Mucosa of gallbladder (tissue), 1 donor: ENCODE measurements around the gene SRSF4. TPM values are rescaled to one million over a fixed set of nuclear protein-coding genes. Genes with fewer than 3 reads are reported as not detected.
"Not testable (repeated sequence)": the region's sequence is repeated elsewhere in the genome, so short reads cannot be mapped to it uniquely, and the experiment has no call there.

Experiments used
- DNase-seq: peaks from one replicate; pipeline ENCODE4 v3.0.0-alpha.2; 2020; ENCODE audit warnings: low spot score
- total RNA-seq: library from RNA; stranded (reverse); gene quantifications from one replicate; pipeline ENCODE4 v1.2.1, GENCODE V29; 2021
- donor health status: DM: no; HTN: no; CAD: no.

The SRSF4 gene
- total RNA-seq, 1 donor from 2014 or later: 78.0 TPM

DNA sequence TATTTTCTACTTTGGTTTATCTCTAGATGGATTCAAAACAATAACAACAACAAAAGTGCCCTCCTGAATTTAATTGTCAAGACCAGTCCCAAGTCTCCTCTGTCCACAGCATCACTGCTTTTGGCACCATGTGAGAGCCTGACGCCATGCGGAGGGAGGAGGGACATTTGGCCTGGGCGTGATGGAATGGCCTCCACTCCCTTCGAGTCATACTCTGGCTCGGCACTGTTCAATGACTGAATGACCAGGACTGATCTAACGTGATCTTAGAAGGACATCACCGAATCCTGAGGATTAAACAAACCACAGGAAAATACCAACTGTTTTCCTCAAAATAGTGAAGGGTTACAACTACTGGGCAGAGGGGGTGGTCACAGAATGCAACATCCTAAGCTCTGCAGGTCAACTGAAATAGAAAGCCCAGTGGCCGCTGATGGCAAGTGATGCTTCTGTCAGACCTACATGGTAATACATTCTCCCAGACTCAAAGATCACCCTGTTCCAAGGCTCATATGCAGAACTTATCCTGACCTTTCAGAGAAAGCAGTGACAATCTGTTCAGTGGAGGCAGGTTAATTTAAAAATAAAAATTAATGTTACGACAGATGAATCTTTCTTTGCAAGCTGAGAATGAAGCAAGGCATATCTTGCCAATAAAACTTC lies 19.1 kb downstream of the SRSF4 start:
- DNase-seq: no peak

DNA sequence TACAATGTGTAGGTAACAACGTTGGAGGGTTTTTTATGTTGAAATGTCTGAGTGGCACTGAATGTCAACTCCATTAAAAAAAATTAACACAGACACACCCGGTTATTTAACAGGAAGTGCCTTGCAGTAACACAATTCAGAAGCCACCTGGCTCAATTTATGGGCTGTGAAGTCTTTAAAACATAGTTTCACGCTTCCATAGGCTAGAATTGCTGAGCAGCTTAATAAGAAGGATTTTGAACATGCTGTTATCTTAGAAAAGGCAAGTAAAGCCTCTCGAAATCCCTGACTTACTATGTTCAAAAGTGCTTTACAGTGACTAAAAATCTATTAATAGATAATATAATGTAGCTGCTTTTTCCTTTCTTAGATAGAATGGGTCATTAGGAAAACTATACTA lies 19.7 kb downstream of the SRSF4 start:
- DNase-seq: no peak

DNA sequence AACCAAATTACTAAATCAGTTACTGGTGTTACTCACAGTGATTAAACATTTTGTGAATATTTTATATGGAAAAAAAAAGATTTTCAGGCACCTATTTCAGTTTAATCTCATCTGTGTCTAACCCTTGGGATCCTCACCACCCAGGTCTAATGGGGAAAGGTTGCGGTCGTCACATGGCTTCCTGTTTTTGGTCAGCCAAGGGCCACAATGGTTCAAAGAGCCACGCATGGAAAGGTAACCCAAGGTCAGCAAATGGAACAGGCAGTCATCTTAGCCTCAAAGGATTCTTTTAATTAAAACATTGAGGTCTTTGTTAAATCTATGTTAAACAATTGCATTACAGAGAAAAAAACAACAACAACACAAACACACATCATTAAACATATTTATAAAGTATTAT lies 21.9 kb downstream of the SRSF4 start:
- no peak for DNase-seq

DNA sequence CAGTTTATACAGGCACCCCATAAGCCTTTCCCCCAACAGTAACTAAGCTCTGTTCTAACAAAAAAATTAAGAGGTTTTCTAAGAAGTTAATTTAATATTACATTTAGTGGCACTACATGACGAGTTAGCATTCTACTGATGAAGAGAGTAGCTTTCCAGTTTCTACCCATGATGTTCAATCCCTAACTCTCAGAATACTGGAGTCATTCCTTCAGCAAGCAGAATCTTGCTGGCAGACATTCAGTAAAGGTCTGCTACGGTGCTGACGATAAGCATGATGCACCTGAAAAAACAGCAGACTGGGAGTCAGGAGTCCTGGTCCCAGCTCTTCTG lies 24.5 kb downstream of the SRSF4 start:
- no peak for DNase-seq

DNA sequence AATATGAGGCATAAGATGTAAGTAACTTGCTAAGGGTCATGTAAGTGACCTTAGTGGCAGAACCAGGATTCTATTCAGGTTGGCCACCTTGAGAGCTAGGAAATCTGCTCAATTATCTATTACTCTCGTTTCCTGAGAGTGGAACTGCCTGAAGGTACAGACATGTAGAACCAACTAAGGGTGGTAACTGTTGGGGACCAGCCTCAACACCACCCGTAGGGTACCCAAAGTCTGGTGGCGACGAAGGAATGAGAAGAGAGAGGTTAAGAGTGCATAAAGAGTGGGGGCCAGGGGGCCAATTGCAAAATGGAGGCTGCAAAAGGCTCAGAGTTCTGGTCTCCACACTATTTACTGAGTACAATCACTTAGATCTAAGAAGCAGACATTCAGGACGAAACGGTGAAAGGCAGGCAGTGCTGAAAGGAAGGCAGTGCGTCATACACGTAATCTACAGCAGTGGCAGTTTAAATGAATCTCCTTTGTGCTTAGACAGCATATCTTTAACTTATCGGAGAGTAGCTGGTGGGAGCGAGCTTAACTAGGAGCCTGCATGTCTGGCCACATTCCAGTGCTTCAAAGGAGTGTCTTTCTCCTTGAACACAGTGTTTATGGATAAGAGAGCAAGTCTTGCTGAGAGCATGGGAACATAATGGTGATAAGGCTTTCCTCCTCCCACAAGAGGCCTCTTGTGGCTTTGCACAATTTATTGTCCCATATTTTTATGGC lies 25.0 kb downstream of the SRSF4 start:
- DNase-seq: no peak

DNA sequence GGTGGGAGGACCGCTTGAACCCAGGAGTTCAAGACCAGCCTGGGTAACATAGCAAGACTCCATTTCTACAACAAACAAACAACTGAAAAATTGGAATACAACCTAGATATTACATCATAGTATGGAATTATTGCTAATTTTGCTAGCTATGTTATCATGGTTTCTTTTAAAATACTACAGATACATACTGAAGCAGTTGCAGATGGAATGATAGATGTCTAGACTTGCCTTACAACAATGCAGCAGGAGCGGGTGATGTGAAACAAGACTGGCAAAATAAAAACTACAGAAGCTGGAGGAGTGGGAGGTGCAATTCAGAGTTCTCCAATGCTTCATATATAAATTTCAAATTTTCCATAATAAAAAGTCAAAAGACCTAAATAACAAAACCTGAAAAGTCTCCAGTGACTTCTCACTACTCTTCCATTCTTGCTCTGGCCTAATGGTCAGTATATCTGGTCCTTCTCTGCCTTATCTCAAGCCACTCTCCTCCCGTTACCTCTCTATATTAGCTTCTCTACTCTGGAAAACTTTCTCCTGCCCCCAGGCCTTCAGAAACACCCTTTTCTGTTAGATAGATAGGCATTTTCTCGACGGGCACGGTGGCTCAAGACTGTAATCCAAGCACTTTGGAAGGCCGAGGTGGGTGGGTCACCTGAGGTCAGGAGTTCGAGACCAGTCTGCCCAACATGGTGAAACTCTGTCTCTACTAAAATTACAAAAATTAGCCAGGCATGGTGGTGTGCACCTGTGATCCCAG lies 29.5 kb downstream of the SRSF4 start:
- no peak for DNase-seq

DNA sequence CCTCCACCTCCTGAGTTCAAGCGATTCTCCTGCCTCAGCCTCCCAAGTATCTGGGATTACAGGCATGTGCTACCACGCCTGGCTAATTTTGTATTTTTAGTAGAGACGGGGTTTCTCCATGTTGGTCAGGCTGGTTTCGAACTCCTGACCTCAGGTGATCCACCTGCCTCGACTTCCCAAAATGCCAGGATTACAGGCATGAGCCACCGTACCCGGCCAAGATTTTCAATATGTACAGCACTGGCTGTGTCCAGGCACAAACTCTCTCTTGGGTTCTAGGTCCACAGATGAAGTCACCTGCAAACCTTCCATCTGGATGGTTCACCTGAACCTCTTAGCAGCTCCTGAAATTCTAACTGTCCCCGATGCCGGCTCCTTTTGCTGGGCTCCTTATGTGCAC lies 31.4 kb downstream of the SRSF4 start:
- DNase-seq: not testable (repeated sequence)

DNA sequence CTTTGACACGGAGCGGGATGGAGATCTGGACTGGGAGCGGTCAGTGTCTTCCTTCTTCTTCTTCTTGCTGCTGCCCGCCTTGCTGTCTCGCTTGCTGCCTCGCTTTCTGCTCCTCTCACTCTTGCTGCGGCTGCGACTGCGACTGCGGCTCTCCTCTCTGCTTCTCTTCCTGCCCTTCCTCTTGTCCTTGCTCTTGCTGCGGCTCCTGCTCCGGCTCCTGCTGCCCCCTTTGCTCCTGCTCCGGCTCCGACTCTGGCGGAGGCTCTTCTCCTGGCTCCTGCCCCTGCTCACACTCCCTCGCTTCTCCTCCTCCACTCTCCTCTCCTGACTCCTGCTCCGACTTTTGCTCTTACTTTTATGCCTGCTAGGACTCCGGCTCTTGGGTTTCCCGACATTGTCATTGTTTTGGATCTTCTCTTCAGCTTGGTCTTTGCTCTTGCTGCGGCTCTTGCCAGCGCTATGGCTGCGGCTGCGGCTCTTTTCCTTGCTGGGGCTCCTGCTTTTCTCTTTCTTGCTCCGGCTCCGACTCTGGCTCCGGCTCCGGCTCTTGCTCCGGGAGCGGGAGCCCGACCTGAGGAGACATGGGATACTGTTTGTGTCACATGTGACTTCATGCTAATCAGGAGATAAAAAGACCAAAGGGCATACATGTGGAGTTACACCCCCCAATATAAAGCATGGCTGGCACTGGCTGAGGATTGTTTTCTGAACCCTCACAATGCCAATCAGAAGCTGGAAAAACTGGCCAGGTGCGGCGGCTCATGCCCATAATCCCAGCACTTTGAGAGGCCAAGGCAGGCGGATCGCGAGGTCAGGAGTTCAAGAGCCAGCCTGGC lies 32.8 kb downstream of the SRSF4 start:
- DNase-seq: no peak

DNA sequence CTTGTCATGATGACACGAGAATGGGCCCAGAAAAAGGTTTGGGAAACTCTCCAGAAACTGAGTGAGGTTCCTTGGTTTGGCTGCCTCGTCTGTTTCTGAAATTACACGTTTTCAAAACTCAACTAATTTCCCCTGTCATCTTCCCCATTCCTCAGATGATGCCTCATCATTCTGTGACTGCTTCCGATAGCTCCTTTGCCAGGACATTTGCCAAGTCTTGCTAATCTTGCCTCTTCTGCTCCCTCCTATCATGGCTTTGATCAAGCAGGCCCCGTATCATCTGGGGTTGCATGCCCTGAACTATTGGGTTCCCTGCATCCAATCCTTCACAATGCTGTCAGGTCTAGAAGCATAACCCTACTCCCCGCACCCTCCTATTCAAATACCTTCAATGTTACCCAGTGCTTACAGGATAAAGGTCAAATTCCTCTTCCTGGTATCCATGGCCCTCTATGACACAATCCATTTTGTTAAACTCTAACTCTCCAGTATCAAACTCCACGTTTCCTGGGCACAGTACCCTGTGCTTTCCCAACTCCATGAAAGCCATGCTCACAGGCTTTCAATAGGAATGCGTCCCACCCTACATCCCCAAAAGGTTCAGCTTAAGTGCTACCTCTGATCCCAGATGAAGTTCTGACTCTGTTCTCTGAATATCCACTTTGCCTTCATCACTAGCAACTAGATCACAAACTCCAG lies 35.8 kb downstream of the SRSF4 start:
- DNase-seq: peak; percentile 65

DNA sequence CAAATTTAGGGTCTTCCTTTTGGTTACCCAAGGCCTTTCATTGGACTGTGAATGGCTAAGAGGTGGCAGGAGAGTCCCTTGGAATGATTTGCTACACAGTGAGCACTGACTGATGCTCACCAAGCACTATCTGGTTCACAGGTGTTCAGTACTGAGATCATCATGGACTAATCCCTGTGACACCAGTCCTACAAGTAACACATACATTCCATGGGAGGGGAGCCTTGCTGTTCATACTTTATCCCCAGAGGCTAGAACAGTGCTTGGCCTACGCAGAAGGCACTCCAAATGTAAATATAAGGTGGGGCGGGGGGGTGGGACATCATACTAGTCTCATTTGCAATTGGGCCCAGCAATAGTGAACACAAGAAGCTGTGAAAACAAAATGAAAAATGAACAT lies 37.5 kb downstream of the SRSF4 start:
- no peak for DNase-seq

DNA sequence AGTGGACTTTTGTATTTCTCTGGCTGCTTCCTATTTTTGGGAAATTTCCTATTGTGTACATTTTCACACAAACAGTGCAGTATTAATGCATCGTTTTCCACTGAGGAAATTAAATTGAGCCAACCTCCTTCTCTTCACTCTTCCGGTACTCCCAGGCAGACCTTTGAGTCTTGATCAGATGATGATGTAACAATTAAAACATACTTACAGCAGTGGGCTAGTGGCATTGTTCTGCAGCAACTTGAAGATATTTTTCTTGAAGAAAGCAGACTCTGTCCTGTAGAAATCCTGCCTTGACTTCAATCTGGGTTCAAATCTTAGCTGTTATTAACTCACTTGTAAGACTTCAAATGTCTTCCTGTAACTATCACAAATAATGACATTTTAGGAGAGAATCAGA lies 39.0 kb downstream of the SRSF4 start:
- DNase-seq: no peak

DNA sequence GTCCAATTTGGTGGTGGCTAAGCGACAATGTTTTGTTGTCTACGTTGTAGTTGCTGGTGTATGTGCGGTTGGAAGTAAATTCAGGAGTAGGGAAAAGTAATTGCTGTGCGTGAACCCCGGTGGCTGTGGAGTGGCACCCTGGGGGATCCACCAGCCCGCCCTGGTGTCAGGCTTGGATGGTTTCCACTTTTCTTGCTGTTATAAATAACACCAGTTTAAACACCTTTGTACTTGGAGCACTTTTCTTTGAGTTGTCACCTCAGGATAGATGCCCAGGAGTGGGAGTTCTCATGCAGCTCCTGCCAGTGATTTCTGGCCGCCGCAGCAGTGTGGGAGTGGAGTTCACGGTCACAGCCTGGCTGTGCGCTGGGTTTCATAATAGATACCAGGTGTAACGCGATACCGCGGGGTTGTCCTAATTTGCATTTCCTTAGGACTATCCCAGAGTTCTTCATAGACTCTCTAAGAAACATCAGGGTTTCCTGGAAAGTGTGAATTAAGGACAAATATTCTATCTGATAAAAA lies 45.2 kb downstream of the SRSF4 start:
- DNase-seq: no peak

DNA sequence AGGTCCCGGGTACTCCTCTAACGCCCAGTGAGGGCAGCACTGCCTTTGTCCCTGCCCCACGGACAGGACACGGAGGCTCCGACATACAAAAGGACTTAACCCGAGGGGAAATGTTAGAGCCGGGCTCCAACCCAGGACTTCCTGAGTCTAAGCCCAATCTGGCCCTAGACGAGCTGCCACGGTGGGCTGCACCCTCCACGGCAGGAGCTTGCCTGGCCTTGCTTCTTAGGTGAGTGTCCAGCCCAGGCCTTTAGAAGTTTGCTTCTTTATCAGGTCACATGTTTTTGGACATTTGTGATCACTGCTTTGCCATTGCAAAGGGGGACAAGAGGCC lies 47.0 kb downstream of the SRSF4 start:
- no peak for DNase-seq

DNA sequence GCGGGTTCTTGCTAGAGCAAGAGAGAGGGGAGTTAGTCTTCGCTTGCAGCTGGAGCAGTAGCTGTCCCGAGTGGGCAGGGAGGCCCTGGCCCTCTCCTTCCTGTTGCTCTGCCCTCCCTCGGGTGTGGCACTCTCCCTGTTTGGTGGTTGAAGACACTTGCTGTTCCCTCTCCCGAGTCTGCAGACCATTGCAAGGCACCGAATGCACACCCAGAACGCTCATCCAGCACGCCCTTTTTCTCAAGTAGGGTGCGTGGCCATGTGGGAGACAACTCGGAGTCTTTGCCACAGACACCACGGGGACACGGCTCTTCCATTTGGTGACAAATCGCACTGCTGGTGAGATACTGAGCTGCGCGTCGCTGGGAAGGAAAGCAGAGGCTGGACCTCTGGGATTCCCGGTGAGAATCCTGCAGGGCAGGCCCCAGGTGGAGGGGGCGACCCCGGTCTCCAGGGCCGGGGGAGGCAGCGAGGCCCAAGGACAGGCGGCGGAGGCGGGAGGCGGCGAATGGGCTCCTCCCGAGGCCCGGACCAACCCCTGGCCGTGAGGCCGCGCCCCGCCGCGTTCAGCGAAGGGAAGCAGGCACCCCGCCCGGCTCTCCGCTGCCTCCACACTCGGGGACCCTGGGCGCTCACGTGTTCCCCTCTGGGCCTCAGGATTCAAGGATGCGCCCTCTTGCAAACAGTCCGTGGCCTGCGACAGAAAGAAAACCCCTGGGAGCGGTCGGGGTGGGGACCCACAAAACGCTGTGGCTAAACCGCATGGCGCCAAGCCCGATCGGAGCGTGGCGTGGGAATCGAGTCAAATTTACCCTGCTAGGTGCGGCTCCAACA lies 47.6 kb downstream of the SRSF4 start:
- no peak for DNase-seq

DNA sequence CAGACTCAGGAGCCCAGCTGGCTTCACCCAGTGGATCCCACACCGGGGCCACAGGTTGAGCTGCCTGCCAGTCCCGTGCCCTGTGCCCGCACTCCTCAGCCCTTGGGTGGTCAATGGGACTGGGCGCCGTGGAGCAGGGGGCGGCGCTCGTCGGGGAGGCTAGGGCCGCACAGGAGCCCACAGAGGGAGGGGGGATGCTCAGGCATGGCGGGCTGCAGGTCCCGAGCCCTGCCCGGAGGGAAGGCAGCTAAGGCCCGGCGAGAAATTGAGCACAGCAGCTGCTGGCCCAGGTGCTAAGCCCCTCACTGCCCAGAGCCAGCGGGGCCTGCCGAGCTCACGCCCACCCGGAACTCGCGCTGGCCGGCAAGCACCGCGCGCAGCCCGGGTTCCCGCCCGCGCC lies 50.6 kb downstream of the SRSF4 start:
- DNase-seq: not testable (repeated sequence)

DNA sequence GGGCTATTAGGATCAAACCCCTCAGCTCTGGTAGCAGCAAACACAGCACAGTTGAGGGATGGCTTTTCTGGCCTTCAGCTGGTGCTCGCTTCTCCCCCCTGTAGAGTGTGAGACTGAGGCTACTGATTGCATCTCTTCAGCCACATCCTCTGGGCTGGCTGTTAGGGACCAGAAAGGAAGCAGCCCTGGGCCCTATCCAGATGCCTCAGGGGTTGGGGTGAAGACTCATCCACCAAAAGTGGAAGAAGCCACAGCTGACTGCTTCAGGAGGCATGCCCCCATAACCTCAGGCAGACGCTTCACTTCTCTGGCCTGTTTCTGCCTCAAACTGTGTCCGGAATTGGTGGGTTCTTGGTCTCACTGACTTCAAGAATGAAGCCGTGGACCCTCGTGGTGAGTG lies 51.8 kb downstream of the SRSF4 start:
- no peak for DNase-seq

DNA sequence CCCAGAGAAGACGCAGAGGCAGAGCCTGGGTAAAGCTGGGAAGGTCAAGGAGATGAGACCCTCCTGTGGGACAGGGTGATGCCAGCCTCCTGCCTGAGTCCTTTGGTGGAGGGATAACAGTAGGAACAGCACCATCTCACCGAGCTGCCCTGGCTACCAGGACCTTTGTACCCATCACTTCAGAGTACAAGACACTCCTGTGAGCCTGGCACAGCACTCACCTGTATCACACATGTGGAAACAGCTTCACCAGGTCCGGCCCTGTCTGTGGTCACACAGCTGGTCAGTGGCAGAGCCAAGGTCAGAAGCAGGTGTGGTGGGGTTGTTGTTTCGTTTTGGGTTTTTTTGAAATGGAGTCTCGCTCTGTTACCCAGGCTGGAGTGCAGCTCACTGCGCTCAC lies 53.0 kb downstream of the SRSF4 start:
- no peak for DNase-seq

DNA sequence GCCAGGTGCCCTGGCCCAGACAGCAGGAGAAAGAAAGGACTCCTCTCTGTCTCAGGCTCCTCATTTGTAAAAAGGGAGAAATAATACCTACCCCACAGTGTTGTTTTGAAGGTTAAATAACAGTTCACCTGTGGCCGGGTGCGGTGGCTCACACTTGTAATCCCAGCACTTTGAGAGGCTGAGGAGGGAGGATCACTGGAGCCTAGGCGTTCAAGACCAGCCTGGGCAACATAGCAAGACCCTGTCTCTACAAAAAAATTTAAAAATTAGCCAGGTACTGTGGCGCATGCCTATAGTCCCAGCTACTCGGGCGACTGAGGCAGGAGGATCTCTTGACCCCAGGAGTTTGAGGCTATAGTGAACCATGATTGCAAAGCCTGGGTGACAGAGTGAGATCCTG lies 55.5 kb downstream of the SRSF4 start:
- no peak for DNase-seq

DNA sequence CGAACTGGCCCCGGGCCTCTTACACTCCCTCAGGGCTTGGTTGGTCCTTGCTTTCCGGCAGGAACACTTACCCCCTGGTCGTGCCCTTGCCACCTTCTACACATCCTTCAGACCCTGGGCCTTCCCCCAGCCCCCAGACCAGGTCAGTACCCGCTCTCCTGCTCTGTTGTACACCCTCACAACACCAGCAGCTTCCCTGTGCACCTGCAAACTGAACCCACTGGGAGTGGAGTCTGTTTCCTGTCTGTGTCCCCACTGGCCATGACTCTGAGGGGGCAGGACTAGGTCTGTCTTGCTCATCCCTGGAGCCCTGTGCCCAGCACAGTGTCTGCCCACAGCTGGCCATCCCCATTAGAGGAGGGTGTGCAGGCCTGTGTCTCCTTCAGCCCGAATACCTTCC lies 55.9 kb downstream of the SRSF4 start:
- no peak for DNase-seq

DNA sequence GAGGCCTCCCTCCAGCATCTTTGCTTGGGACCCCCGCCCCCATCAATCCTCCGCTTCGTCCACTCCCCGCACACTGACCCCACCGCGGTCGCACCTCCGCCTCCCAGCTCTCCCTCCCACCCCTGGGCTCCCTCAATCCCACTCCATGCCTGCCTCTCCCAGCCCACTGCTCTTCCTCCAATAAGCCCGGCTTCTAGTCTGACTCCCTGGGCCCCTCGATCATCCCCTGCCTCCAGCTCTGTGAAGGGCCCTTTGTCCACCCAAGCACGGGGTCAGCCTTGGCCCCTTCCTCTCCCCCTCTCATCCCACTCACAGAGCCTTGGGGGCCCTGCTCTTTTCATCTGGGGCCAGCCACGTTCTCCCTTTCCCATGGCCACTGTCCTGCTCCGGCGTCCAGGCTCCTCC lies 56.5 kb downstream of the SRSF4 start:
- DNase-seq: no peak
